GM21786 (cell line): Measurements from ENCODE around the gene BACH2.
"Not testable (repeated sequence)": the region's sequence is repeated elsewhere in the genome, so short reads cannot be mapped to it uniquely, and the experiment has no call there.

Experiments used
- ATAC-seq: cut with Tn5 transposase; IDR thresholded peaks from one replicate; pipeline ENCODE4 v1.9.1; 2021; ENCODE audit not compliant: unreplicated experiment

The BACH2 gene

GRCh38 chr6:90282265-90282664, 14.4 kb downstream of the BACH2 start:
- ATAC-seq: not testable (repeated sequence)

GRCh38 chr6:90278129-90278528, 18.5 kb downstream of the BACH2 start:
- no peak for ATAC-seq

GRCh38 chr6:90277302-90278011, 19.2 kb downstream of the BACH2 start:
- ATAC-seq: no peak

- ATAC-seq: no peak
Measured at GRCh38 chr6:90274451-90275030, 22.1 kb downstream of the BACH2 start.

- ATAC-seq: no peak
Measured at GRCh38 chr6:90273863-90274262, 22.8 kb downstream of the BACH2 start.

- no peak for ATAC-seq
Measured at GRCh38 chr6:90272895-90273294, 23.7 kb downstream of the BACH2 start.

- ATAC-seq: no peak
Measured at GRCh38 chr6:90271831-90272230, 24.8 kb downstream of the BACH2 start.

- no peak for ATAC-seq
Measured at GRCh38 chr6:90269334-90269733, 27.3 kb downstream of the BACH2 start.

GRCh38 chr6:90268178-90268577, 28.5 kb downstream of the BACH2 start:
- ATAC-seq: no peak

GRCh38 chr6:90266905-90267621, 29.6 kb downstream of the BACH2 start:
- no peak for ATAC-seq

- ATAC-seq: no peak
Measured at GRCh38 chr6:90264561-90264960, 32.1 kb downstream of the BACH2 start.

- no peak for ATAC-seq
Measured at GRCh38 chr6:90263633-90264032, 33.0 kb downstream of the BACH2 start.

- no peak for ATAC-seq
Measured at GRCh38 chr6:90261801-90262200, 34.8 kb downstream of the BACH2 start.

GRCh38 chr6:90257486-90257738, 39.2 kb downstream of the BACH2 start:
- ATAC-seq: no peak

GRCh38 chr6:90256698-90257485, 39.8 kb downstream of the BACH2 start:
- no peak for ATAC-seq

GRCh38 chr6:90253631-90254030, 43.0 kb downstream of the BACH2 start:
- no peak for ATAC-seq

- ATAC-seq: peak; percentile 90
Measured at GRCh38 chr6:90251295-90251992, 45.2 kb downstream of the BACH2 start.

GRCh38 chr6:90250405-90250804, 46.2 kb downstream of the BACH2 start:
- ATAC-seq: no peak

GRCh38 chr6:90249458-90249857, 47.2 kb downstream of the BACH2 start:
- no peak for ATAC-seq

GRCh38 chr6:90249034-90249433, 47.6 kb downstream of the BACH2 start:
- no peak for ATAC-seq

- no peak for ATAC-seq
Measured at GRCh38 chr6:90247262-90247661, 49.4 kb downstream of the BACH2 start.
